ENCODE results near the gene BPIFB1. TPM values are rescaled to one million over a fixed set of nuclear protein-coding genes. Genes with fewer than 3 reads are reported as not detected.

BPIFB1 gene
- total and polyA plus RNA-seq, 9 of the 15 experiments (the other 6 are each of a cell fraction or from before 2014, with no cell fraction given), result not detected

DNA sequence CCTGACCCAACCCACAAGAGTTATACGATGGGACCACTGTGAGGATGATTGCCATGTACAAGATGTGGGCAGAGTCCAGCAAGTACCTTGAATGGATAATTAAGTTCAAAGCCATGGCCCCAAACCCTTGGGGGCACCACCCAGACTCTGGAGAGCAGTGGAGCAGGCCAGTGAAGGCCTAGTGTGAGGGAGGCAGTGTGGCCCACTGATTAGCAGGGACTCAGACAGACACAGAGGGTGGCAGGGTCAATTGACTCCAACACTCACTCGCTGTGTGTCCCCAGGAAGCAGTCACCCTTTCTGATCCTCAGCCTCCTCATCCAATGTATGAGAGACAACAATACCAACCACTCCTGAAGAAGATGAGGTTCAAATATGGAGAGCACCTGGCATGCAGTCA lies 49.0 kb upstream of the BPIFB1 start:
- Histone ChIP-seq H3K9me3 (replicated peaks; ENCODE audit: control insufficient read depth, insufficient read depth, low read depth, low read length) (no peaks in the 10 kb centered on the region), H3K9me1 (ENCODE audit: control insufficient read depth, insufficient read depth, low read length) (no peaks in the 10 kb centered on the region), H3K4me1 (replicated peaks in 1 of 2; ENCODE audit: control insufficient read depth in 2 of 2, insufficient read depth in 2 of 2, low read length in 2 of 2) (no peaks in the 10 kb centered on the region), H3K79me2 (ENCODE audit: control insufficient read depth, insufficient read depth, low read length) (no peaks in the 10 kb centered on the region), H3K27ac (ENCODE audit: extremely low read depth, low read depth, low read length) (no peak overlapping the region), H3K9ac (ENCODE audit: insufficient read depth in 1 of 2, low read depth in 2 of 2, low read length in 2 of 2) (no peak overlapping the region), H3K36me3 (ENCODE audit: control insufficient read depth, insufficient read depth, low read length) (no peaks in the 10 kb centered on the region), H4K20me1 (replicated peaks; ENCODE audit: control insufficient read depth, insufficient read depth, low read length) (no peaks in the 10 kb centered on the region), H3K27me3 (ENCODE audit: control insufficient read depth in 2 of 2, insufficient read depth in 2 of 2, low read length in 2 of 2) (peaks cover 2 to 9% of the 10 kb centered on the region in 2 experiments; a peak in 1 of 5 replicates), H3K4me2 (ENCODE audit: insufficient read depth, low read length) (no peak overlapping the region), H3K4me3 (no peak overlapping the region), H2AFZ (ENCODE audit: low read depth, low read length) (no peak overlapping the region)
- WGBS (ENCODE audit: insufficient coverage, low coverage, missing lambda C conversion rate), result 0% methylated on average over 2 of the region's 2 CpGs
- FAIRE-seq (no peak), DNase-seq (ENCODE audit: extremely low read depth in 1 of 4, low spot score in 3 of 4) (no peak), ATAC-seq (no peak)
- CTCF ChIA-PET (ENCODE audit: low intra/inter-chr PET ratio), result no interaction called here
- intact Hi-C loops (cut with micrococcal nuclease), result loop anchor here (10.0 kb wide), 1 partner anchor 61 kb away; no protein-coding TSS in a partner anchor
- POLR2A ChIA-PET, result no interaction called here
- in situ Hi-C loops (cut with MboI), result no loop called here
- no TSS peak for BruUV-seq (replicated peaks)
- TF ChIP-seq COPS2 (conservative IDR thresholded peaks at IDR 0.05) (no peak), SETDB1 (IDR thresholded peaks at IDR 0.05; ENCODE audit: low read length) (no peak), MAFG (tag; conservative IDR thresholded peaks at IDR 0.05) (no peak), LARP7 (IDR thresholded peaks at IDR 0.05) (no peak), CBFB (CRISPR knock-in tag; IDR thresholded peaks at IDR 0.05) (no peak), ZNF217 (CRISPR knock-in tag; IDR thresholded peaks at IDR 0.05) (no peak), ZC3H4 (CRISPR knock-in tag; IDR thresholded peaks at IDR 0.05; ENCODE audit: borderline replicate concordance) (no peak), ZNF212 (CRISPR knock-in tag; IDR thresholded peaks at IDR 0.05) (no peak), EWSR1 (IDR thresholded peaks at IDR 0.05; ENCODE audit: borderline replicate concordance, low read depth, partially characterized antibody) (no peak), RNF2 (IDR thresholded peaks at IDR 0.05) (no peak), BHLHE40 (IDR thresholded peaks at IDR 0.05; ENCODE audit: low read length) (no peak), ZNF785 (CRISPR knock-in tag; IDR thresholded peaks at IDR 0.05) (no peak), ZNF77 (CRISPR knock-in tag; IDR thresholded peaks at IDR 0.05) (no peak)
- TF ChIP-seq, protein P1, sequence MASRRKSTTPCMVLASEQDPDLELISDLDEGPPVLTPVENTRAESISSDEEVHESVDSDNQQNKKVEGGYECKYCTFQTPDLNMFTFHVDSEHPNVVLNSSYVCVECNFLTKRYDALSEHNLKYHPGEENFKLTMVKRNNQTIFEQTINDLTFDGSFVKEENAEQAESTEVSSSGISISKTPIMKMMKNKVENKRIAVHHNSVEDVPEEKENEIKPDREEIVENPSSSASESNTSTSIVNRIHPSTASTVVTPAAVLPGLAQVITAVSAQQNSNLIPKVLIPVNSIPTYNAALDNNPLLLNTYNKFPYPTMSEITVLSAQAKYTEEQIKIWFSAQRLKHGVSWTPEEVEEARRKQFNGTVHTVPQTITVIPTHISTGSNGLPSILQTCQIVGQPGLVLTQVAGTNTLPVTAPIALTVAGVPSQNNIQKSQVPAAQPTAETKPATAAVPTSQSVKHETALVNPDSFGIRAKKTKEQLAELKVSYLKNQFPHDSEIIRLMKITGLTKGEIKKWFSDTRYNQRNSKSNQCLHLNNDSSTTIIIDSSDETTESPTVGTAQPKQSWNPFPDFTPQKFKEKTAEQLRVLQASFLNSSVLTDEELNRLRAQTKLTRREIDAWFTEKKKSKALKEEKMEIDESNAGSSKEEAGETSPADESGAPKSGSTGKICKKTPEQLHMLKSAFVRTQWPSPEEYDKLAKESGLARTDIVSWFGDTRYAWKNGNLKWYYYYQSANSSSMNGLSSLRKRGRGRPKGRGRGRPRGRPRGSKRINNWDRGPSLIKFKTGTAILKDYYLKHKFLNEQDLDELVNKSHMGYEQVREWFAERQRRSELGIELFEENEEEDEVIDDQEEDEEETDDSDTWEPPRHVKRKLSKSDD (conservative IDR thresholded peaks at IDR 0.05; ENCODE audit: low read length), result no peak
- TF ChIP-seq, protein P2, sequence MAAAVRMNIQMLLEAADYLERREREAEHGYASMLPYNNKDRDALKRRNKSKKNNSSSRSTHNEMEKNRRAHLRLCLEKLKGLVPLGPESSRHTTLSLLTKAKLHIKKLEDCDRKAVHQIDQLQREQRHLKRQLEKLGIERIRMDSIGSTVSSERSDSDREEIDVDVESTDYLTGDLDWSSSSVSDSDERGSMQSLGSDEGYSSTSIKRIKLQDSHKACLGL (CRISPR knock-in tag; IDR thresholded peaks at IDR 0.05; ENCODE audit: borderline replicate concordance, poor library complexity, severe bottlenecking), result no peak

Measured in K562 (cell line).